ENCODE results near the gene CELA2B. TPM values are rescaled to one million over a fixed set of nuclear protein-coding genes. Genes with fewer than 3 reads are reported as not detected.
"Not testable (repeated sequence)": the region's sequence is repeated elsewhere in the genome, so short reads cannot be mapped to it uniquely, and the experiment has no call there.

The CELA2B gene
- total RNA-seq, 3 donors from 2014 or later (not counting 1 experiment from before 2014, with no cell fraction given): not detected

DNA sequence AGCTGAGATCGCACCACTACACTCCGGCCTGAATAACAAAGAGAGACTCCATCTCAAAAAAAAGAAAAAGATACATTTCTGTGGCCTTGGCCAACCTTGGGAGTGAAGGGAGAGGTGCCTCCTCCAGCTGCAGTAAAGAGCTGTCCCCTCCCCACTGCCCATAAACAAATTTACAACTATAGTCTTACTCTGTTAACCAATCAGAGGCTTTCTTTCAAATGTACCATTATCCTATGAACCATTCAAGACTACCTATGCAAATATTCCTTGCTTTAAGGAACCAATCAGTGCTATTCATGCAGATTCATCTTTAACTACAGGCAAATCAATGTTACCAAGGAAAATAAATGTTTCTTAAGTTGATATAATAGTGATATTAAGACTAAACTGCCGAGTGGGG lies 1.0 kb downstream of the CELA2B start:
- DNase-seq (no peak), ATAC-seq (no peak)
- H3K9me3 Mint-ChIP-seq: no peaks in the 10 kb centered on the region
- 100% methylated on average over 1 of the region's 3 CpGs for WGBS (ENCODE audit: insufficient coverage)
- H3K4me3 Mint-ChIP-seq: no peak overlapping the region
- H3K27me3 Mint-ChIP-seq (ENCODE audit: low read depth in 2 of 2): no peaks in the 10 kb centered on the region
- no peaks in the 10 kb centered on the region for H3K4me1 Mint-ChIP-seq
- Histone ChIP-seq H3K36me3 (ENCODE audit: control insufficient read depth, insufficient read depth, low read length) (no peaks in the 10 kb centered on the region), H3K27ac (ENCODE audit: low read length) (no peak overlapping the region), H3K9me3 (ENCODE audit: control insufficient read depth, insufficient read depth, low read length) (no peaks in the 10 kb centered on the region), H3K27me3 (ENCODE audit: control insufficient read depth, insufficient read depth, low read length) (no peaks in the 10 kb centered on the region), H3K4me3 (ENCODE audit: low read length) (no peak overlapping the region), H3K4me1 (ENCODE audit: control insufficient read depth, insufficient read depth, low read length) (no peaks in the 10 kb centered on the region)
- intact Hi-C loops (cut with micrococcal nuclease): no loop called here
- TF ChIP-seq, protein P1, sequence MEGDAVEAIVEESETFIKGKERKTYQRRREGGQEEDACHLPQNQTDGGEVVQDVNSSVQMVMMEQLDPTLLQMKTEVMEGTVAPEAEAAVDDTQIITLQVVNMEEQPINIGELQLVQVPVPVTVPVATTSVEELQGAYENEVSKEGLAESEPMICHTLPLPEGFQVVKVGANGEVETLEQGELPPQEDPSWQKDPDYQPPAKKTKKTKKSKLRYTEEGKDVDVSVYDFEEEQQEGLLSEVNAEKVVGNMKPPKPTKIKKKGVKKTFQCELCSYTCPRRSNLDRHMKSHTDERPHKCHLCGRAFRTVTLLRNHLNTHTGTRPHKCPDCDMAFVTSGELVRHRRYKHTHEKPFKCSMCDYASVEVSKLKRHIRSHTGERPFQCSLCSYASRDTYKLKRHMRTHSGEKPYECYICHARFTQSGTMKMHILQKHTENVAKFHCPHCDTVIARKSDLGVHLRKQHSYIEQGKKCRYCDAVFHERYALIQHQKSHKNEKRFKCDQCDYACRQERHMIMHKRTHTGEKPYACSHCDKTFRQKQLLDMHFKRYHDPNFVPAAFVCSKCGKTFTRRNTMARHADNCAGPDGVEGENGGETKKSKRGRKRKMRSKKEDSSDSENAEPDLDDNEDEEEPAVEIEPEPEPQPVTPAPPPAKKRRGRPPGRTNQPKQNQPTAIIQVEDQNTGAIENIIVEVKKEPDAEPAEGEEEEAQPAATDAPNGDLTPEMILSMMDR (IDR thresholded peaks at IDR 0.05): no peak
- H3K36me3 Mint-ChIP-seq: no peaks in the 10 kb centered on the region
- no peak overlapping the region for H3K27ac Mint-ChIP-seq

DNA sequence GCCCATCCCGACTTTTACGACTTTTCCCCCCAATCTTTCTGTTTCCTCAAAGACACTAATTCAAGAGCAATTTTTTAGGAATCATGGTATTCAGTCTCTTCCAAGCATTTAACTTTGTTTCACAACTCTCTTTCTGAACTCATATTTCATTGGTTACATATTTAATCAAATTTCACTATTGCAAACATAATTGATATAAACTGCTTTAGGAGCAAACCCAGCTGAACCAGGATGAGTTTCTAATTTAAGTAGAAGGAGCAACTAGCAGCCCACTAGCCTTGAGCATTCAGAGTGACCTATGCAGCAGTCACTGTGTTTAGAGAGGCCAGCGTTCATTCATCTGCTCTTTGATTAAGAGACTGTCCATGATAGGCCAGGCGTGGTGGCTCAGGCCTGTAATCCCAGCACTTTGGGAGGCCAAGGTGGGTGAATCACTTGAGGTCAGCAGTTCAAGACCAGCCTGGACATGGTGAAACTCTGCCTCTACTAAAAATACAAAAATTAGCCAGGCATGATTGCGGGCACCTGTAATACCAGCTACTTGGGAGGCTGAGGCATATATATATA lies 1.8 kb downstream of the CELA2B start:
- no peaks in the 10 kb centered on the region for H3K27me3 ChIP-seq (ENCODE audit: control insufficient read depth, insufficient read depth, low read length)
- Mint-ChIP-seq H3K27ac (no peak overlapping the region), H3K4me3 (no peak overlapping the region), H3K36me3 (no peaks in the 10 kb centered on the region), H3K27me3 (ENCODE audit: low read depth in 2 of 2) (no peaks in the 10 kb centered on the region), H3K4me1 (no peaks in the 10 kb centered on the region), H3K9me3 (no peaks in the 10 kb centered on the region)
- no peaks in the 10 kb centered on the region for H3K9me3 ChIP-seq (ENCODE audit: control insufficient read depth, insufficient read depth, low read length)
- ATAC-seq (no peak), DNase-seq (no peak)
- H3K27ac ChIP-seq (ENCODE audit: low read length): no peak overlapping the region
- intact Hi-C loops (cut with micrococcal nuclease): no loop called here
- TF ChIP-seq, protein P1 (IDR thresholded peaks at IDR 0.05): no peak
- WGBS (ENCODE audit: insufficient coverage): 87% methylated on average over 4 of the region's 5 CpGs
- no peaks in the 10 kb centered on the region for H3K36me3 ChIP-seq (ENCODE audit: control insufficient read depth, insufficient read depth, low read length)
- H3K4me1 ChIP-seq (ENCODE audit: control insufficient read depth, insufficient read depth, low read length): no peaks in the 10 kb centered on the region
- H3K4me3 ChIP-seq (ENCODE audit: low read length): no peak overlapping the region

DNA sequence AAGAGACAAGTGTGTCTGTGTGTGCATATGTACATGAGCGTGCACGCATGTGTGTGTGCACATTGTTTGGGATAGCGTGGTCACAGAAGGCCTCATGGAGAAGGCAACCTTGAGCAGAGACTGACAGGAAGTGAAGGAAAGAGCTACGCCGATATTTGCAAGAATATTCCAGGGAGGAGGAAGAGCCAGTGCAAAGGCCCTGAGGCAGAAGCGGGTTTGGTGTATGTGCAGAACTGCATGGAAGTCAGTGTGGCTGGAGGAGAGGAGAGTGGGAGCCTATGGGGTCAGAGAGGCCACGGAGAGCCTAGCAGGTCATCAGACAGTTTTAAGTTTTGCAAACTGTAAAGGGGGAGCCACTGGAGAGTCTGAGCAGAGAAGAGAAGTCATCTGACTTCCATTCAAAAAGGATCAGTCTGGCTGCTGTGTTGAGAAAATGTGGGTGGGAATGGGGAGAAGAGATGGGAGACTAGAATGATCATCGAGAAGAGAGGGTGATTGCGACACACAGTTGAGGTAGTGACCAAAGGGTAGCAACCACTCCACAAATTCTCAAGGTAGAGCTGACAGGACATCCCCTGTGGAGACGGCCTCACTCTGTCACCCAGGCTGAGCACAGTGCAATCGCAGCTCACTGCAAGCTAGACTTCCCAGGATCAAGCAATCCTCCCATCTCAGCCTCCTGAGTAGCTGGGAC lies 3.9 kb downstream of the CELA2B start:
- H3K36me3 ChIP-seq (ENCODE audit: control insufficient read depth, insufficient read depth, low read length): no peaks in the 10 kb centered on the region
- H3K4me3 Mint-ChIP-seq: no peak overlapping the region
- no peaks in the 10 kb centered on the region for H3K9me3 Mint-ChIP-seq
- H3K4me1 ChIP-seq (ENCODE audit: control insufficient read depth, insufficient read depth, low read length): no peaks in the 10 kb centered on the region
- ATAC-seq (no peak), DNase-seq (no peak)
- H3K9me3 ChIP-seq (ENCODE audit: control insufficient read depth, insufficient read depth, low read length): no peaks in the 10 kb centered on the region
- no peaks in the 10 kb centered on the region for H3K36me3 Mint-ChIP-seq
- H3K27me3 Mint-ChIP-seq (ENCODE audit: low read depth in 2 of 2): no peaks in the 10 kb centered on the region
- intact Hi-C loops (cut with micrococcal nuclease): no loop called here
- TF ChIP-seq, protein P1 (IDR thresholded peaks at IDR 0.05): no peak
- no peak overlapping the region for H3K27ac Mint-ChIP-seq
- H3K27me3 ChIP-seq (ENCODE audit: control insufficient read depth, insufficient read depth, low read length): no peaks in the 10 kb centered on the region
- WGBS (ENCODE audit: insufficient coverage): 93% methylated on average over 11 of the region's 11 CpGs
- H3K4me3 ChIP-seq (ENCODE audit: low read length): no peak overlapping the region
- no peak overlapping the region for H3K27ac ChIP-seq (ENCODE audit: low read length)
- H3K4me1 Mint-ChIP-seq: no peaks in the 10 kb centered on the region

DNA sequence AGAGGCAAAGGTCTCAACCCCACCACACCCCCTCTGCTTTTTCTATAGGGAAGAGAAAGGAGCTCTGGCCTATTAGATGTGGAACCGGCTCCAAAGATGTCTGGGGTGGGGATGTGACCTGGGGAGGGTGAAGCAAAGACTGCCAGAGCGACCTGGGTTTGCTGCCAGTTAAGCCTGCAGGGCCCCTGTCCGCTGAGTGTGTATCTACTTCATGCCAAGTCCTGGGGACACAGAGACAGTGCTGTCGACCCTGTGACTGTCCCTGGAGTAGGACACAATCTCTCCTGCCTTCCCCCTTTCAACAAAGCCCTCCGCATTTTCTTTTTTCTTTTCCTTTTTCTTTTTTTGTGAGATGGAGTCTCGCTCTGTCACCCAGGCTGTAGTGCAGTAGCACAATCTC lies 6.6 kb downstream of the CELA2B start:
- H3K4me3 Mint-ChIP-seq; H3K4me1 Mint-ChIP-seq; H3K27ac ChIP-seq (ENCODE audit: low read length); H3K4me1 ChIP-seq (ENCODE audit: control insufficient read depth, insufficient read depth, low read length); H3K9me3 Mint-ChIP-seq; intact Hi-C loops (cut with micrococcal nuclease); H3K36me3 ChIP-seq (ENCODE audit: control insufficient read depth, insufficient read depth, low read length); DNase-seq; H3K27me3 Mint-ChIP-seq (ENCODE audit: low read depth in 2 of 2); H3K27me3 ChIP-seq (ENCODE audit: control insufficient read depth, insufficient read depth, low read length); H3K36me3 Mint-ChIP-seq; ATAC-seq; H3K27ac Mint-ChIP-seq; H3K9me3 ChIP-seq (ENCODE audit: control insufficient read depth, insufficient read depth, low read length); H3K4me3 ChIP-seq (ENCODE audit: low read length): not testable (repeated sequence)
- 78% methylated on average over 6 of the region's 6 CpGs for WGBS (ENCODE audit: insufficient coverage)

DNA sequence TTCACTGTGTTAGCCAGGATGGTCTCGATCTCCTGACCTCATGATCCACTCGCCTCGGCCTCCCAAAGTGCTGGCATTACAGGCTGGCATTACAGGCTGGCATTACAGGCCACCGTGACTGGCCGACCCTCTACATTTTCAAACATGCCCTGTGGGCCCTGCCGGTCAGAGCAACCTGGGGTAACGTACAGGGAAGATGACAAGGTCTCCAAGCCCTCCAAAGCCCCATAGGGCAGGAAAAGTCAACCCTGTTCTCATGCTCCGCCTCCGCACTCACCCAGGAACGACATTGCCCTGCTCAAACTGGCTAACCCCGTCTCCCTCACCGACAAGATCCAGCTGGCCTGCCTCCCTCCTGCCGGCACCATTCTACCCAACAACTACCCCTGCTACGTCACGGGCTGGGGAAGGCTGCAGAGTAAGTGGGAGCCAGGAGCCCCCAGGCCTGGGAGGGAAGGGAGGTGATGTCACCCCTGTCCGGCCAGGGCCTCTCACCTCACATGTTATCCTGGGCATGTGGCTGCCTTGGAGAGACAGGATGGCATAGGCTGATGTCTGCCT lies 7.2 kb downstream of the CELA2B start:
- H3K36me3 ChIP-seq (ENCODE audit: control insufficient read depth, insufficient read depth, low read length); ATAC-seq; DNase-seq; H3K4me1 ChIP-seq (ENCODE audit: control insufficient read depth, insufficient read depth, low read length); H3K36me3 Mint-ChIP-seq; H3K27ac Mint-ChIP-seq; intact Hi-C loops (cut with micrococcal nuclease); H3K27me3 Mint-ChIP-seq (ENCODE audit: low read depth in 2 of 2); H3K27me3 ChIP-seq (ENCODE audit: control insufficient read depth, insufficient read depth, low read length); H3K9me3 ChIP-seq (ENCODE audit: control insufficient read depth, insufficient read depth, low read length); H3K4me3 ChIP-seq (ENCODE audit: low read length); H3K9me3 Mint-ChIP-seq; H3K27ac ChIP-seq (ENCODE audit: low read length); H3K4me1 Mint-ChIP-seq; H3K4me3 Mint-ChIP-seq: not testable (repeated sequence)
- 91% methylated on average over 8 of the region's 16 CpGs for WGBS (ENCODE audit: insufficient coverage)

All from natural killer cell (primary cell).